HCT116 (cell line): ENCODE measurements around the gene FGFR3. TPM values are rescaled to one million over a fixed set of nuclear protein-coding genes. Genes with fewer than 3 reads are reported as not detected.

Source experiments
- ATAC-seq: fragments of 200-7000 bp; cut with Tn5 transposase; 2 replicates; pipeline ENCODE4 v1.9.1; 2020; ENCODE audit warnings: mild to moderate bottlenecking, moderate library complexity
- BruUV-seq: library from RNA; stranded (reverse); fragments of 400-500 nt; replicated peaks from 2 replicates; lab custom pipeline; 2021; lab: Mats Ljungman, UMichigan
- CTCF ChIA-PET: fragments of 300-600 bp; sonication (Branson Sonifier 250); formaldehyde crosslinking; loops from one replicate; lab custom pipeline; 2021; ENCODE audit warnings: antibody characterized with exemption; lab: Charles Lee
- POLR2A ChIA-PET: fragments of 300-600, 350-600 bp; sonication (Branson Sonifier 250); formaldehyde crosslinking; loops from one replicate; lab custom pipeline; 2021; ENCODE audit warnings: antibody characterized with exemption; lab: Charles Lee
- RAD21 ChIA-PET, 2 experiments: fragments of 300-600 bp; sonication (Branson Sonifier 250); formaldehyde crosslinking; loops; one replicate each; lab custom pipeline; 2023; ENCODE audit warnings: low total read pairs in 2 of 2; ENCODE audit not compliant: uncharacterized antibody in 2 of 2, unreplicated experiment in 2 of 2, low non-redundant PET in 1 of 2; lab: Charles Lee
- DNase-seq: peaks from one replicate; pipeline ENCODE4 v3.0.0-alpha.2; 2010; ENCODE audit warnings: low read depth, low spot score
- H2AFZ ChIP-seq: fragments of 200-600 bp; shearing (Covaris generic), sonication (generic); 2 replicates; pipeline ENCODE4 v1.6.1; 2017; ENCODE audit warnings: low read depth, mixed run types, mixed read lengths, antibody characterized with exemption, low read length; ENCODE audit not compliant: poor library complexity, severe bottlenecking
- H3K27ac ChIP-seq: 2 replicates; pipeline ENCODE4 v1.5.1; 2012; ENCODE audit warnings: low read depth, low read length
- H3K27me3 ChIP-seq: fragments of 200-600 bp; sonication (generic); 2 replicates; pipeline ENCODE4 v1.6.1; 2016; ENCODE audit warnings: mixed run types, low read length, mixed read lengths; ENCODE audit not compliant: insufficient read depth
- H3K36me3 ChIP-seq, 2 experiments: fragments of 200-500 bp in 1 of 2; fragments of 200-600 bp in 1 of 2; sonication (Bioruptor generic) in 1 of 2; sonication (generic) in 1 of 2; 2 replicates each; pipeline versions ENCODE4 v1.5.1 to v1.6.1; 2014 to 2016; ENCODE audit warnings: low read length in 2 of 2, inconsistent platforms in 1 of 2, mixed read lengths in 1 of 2, mixed run types in 1 of 2; ENCODE audit not compliant: insufficient read depth in 2 of 2, control insufficient read depth in 1 of 2
- H3K4me1 ChIP-seq, 2 experiments: fragments of 200-600 bp in 1 of 2; sonication (generic) in 1 of 2; 2 replicates each; pipeline versions ENCODE4 v1.5.1 to v1.6.1; 2012 to 2017; ENCODE audit warnings: low read length in 2 of 2, inconsistent platforms in 1 of 2, mild to moderate bottlenecking in 1 of 2, mixed read lengths in 1 of 2, mixed run types in 1 of 2, moderate library complexity in 1 of 2; ENCODE audit not compliant: insufficient read depth in 2 of 2, control insufficient read depth in 1 of 2
- H3K4me2 ChIP-seq: fragments of 200-600 bp; sonication (generic); 2 replicates; pipeline ENCODE4 v1.6.1; 2017; ENCODE audit warnings: mixed run types, low read length, mixed read lengths
- H3K4me3 ChIP-seq, 2 experiments: fragments of 200-600 bp in 1 of 2; sonication (generic) in 1 of 2; replicated peaks in 1 of 2; 2 replicates each; pipeline ENCODE4 v1.5.1; 2011 to 2016; ENCODE audit warnings: low read length in 2 of 2, control low read depth in 1 of 2, low read depth in 1 of 2, mild to moderate bottlenecking in 1 of 2, mixed read lengths in 1 of 2, mixed run types in 1 of 2
- H3K79me2 ChIP-seq: fragments of 200-600 bp; sonication (generic); 2 replicates; pipeline ENCODE4 v1.6.1; 2017; ENCODE audit warnings: mild to moderate bottlenecking, mixed run types, low read length, moderate library complexity, mixed read lengths; ENCODE audit not compliant: insufficient read depth
- H3K9ac ChIP-seq: fragments of 200-600 bp; sonication (generic); 2 replicates; pipeline ENCODE4 v1.6.1; 2016; ENCODE audit warnings: low read length, mixed read lengths
- H3K9me2 ChIP-seq: fragments of 200-600 bp; sonication (generic), shearing (Covaris generic); 2 replicates; pipeline ENCODE4 v1.6.1; 2017; ENCODE audit warnings: mixed run types, mild to moderate bottlenecking, moderate library complexity; ENCODE audit not compliant: insufficient read depth
- H3K9me3 ChIP-seq, 2 experiments: fragments of 200-500 bp in 1 of 2; fragments of 200-600 bp in 1 of 2; sonication (Bioruptor generic) in 1 of 2; sonication (generic) in 1 of 2; 2 replicates each; pipeline ENCODE4 v1.6.1; 2014 to 2017; ENCODE audit warnings: low read length in 2 of 2, mixed read lengths in 2 of 2, inconsistent platforms in 1 of 2, low read depth in 1 of 2, mild to moderate bottlenecking in 1 of 2, mixed run types in 1 of 2, moderate library complexity in 1 of 2; ENCODE audit not compliant: control insufficient read depth in 1 of 2, insufficient read depth in 1 of 2
- H4K20me1 ChIP-seq: fragments of 200-600 bp; sonication (generic), shearing (Covaris generic); 2 replicates; pipeline ENCODE4 v1.6.1; 2017; ENCODE audit warnings: mixed run types, mild to moderate bottlenecking, moderate library complexity; ENCODE audit not compliant: insufficient read depth
- CEBPB ChIP-seq: IDR thresholded peaks from 2 replicates; pipeline ENCODE4 v1.6.1; 2012; ENCODE audit warnings: low read depth
- CTCF ChIP-seq, 3 experiments: fragments of 200-600 bp in 1 of 3; sonication (generic) in 1 of 3; IDR thresholded peaks in 2 of 3; conservative IDR thresholded peaks in 1 of 3; 2 replicates each; pipeline ENCODE4 v1.5.1; 2012 to 2017; ENCODE audit warnings: low read depth in 2 of 3, low read length in 2 of 3, antibody characterized with exemption in 1 of 3, borderline replicate concordance in 1 of 3, control low read depth in 1 of 3, mild to moderate bottlenecking in 1 of 3, mixed read lengths in 1 of 3, mixed run types in 1 of 3, moderate library complexity in 1 of 3; ENCODE audit not compliant: insufficient read depth in 1 of 3
- FOSL1 ChIP-seq: IDR thresholded peaks from 2 replicates; pipeline ENCODE4 v1.6.1; 2012; ENCODE audit warnings: low read depth
- JUND ChIP-seq: IDR thresholded peaks from 2 replicates; pipeline ENCODE4 v1.6.1; 2012
- POLR2AphosphoS5 ChIP-seq: IDR thresholded peaks from 2 replicates; pipeline ENCODE4 v1.6.1; 2011; ENCODE audit warnings: mild to moderate bottlenecking, low read depth, low read length, moderate library complexity
- RAD21 ChIP-seq: IDR thresholded peaks from 2 replicates; pipeline ENCODE4 v1.6.1; 2012; ENCODE audit warnings: low read depth, mild to moderate bottlenecking
- REST ChIP-seq: IDR thresholded peaks from 2 replicates; pipeline ENCODE4 v1.6.1; 2012; ENCODE audit warnings: low read depth
- SP1 ChIP-seq: IDR thresholded peaks from 2 replicates; pipeline ENCODE4 v1.6.1; 2012; ENCODE audit warnings: low read depth
- YY1 ChIP-seq: IDR thresholded peaks from 2 replicates; pipeline ENCODE4 v1.6.1; 2011; ENCODE audit warnings: low read length, low read depth, moderate library complexity, mild to moderate bottlenecking; ENCODE audit not compliant: insufficient replicate concordance; ENCODE audit errors: extremely low read depth
- ZNF274 ChIP-seq: fragments of 200-500 bp; sonication (Bioruptor generic); IDR thresholded peaks from 2 replicates; pipeline ENCODE4 v1.6.1; 2014; ENCODE audit warnings: mild to moderate bottlenecking, low read depth, low read length, inconsistent platforms
- intact Hi-C: fragments of 100-400 bp; cut with micrococcal nuclease; formaldehyde crosslinking; loops from 2 replicates; pipeline ENCODE4 v1.10.0; 2022
- total RNA-seq: library from RNA; stranded (reverse); gene quantifications from one replicate; pipeline ENCODE4 v1.2.1, GENCODE V29; 2021; ENCODE audit not compliant: unreplicated experiment

Gene FGFR3
- total RNA-seq, 1 experiment from 2014 or later: 31.7 TPM

GRCh38 chr4:1783015-1783414 is 10.1 kb upstream of the FGFR3 start:
- no peak for ATAC-seq
- Histone ChIP-seq H3K9me2 (no peaks in the 10 kb centered on the region), H3K27ac (no peak overlapping the region), H3K9ac (no peak overlapping the region), H3K79me2 (no peaks in the 10 kb centered on the region), H3K4me1 (peaks cover 4 to 10% of the 10 kb centered on the region in 2 experiments; a peak in 3 of 4 replicates), H2AFZ (no peak overlapping the region), H3K4me2 (no peak overlapping the region), H4K20me1 (no peaks in the 10 kb centered on the region), H3K27me3 (no peaks in the 10 kb centered on the region), H3K9me3 (no peaks in the 10 kb centered on the region), H3K4me3 (no peak overlapping the region), H3K36me3 (no peaks in the 10 kb centered on the region)
- no TSS peak for BruUV-seq
- ChIA-PET RAD21 (no interaction called here), POLR2A (no interaction called here), CTCF (no interaction called here)
- DNase-seq: no peak
- TF ChIP-seq YY1 (no peak), RAD21 (no peak), SP1 (no peak), ZNF274 (no peak), JUND (no peak), FOSL1 (no peak), POLR2AphosphoS5 (no peak), CTCF (IDR thresholded peaks at IDR 0.05 in 2 of 3, conservative IDR thresholded peaks at IDR 0.05 in 1 of 3; ENCODE audit: borderline replicate concordance in 1 of 3, insufficient read depth in 1 of 3, low read depth in 2 of 3, low read length in 2 of 3) (no peak), CEBPB (no peak), REST (no peak)
- intact Hi-C loops: no loop called here
